Fibroblast of lung (primary cell): Measurements from ENCODE around the gene SLC27A1.

ENCODE experiments used
- EZH2 ChIP-seq: IDR thresholded peaks from 2 replicates; pipeline ENCODE4 v1.5.1; 2012; ENCODE audit warnings: low read length, control low read depth, mild to moderate bottlenecking; ENCODE audit errors: missing control alignments
- TF ChIP-seq, protein P1 (sequence below), 2 donors: IDR thresholded peaks in 1 of 2; conservative IDR thresholded peaks in 1 of 2; 1 replicate in 1 of 2; 2 replicates in 1 of 2; pipeline ENCODE4 v1.5.1; 2011 to 2012; ENCODE audit warnings: low read length in 2 of 2, control low read depth in 1 of 2, inconsistent platforms in 1 of 2, low read depth in 1 of 2, mild to moderate bottlenecking in 1 of 2

DNA sequence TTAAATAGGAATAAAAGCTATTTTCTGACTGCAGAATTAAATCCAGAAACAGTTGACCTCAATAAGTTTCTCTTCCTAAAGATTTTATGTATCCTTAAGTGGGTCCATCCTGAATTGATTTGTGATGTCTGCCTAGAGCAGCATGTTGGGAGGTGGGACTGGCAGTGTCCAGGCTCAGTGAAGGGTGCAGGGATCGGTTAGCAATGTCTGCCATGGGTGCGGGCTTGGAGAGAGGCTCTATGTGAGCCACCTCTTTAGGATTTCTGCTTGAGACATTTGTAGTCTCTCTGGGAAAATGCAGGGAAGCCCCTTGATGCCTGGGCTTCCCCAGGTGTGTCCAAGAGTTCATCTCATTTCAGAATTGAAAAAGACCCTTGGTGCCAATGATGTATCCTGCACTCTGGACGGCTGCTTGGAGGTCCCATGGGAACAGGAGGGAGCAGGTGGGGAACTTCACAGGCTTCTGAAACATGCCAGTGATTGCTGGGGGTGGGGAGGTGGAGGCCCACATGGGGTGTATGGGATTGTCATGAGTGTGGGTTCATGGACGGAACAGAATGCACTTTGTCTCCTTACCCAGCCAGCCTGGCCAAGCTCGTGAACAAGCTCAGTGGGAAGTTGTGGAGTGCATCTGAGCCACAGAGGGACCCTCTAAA, 78.9 kb downstream of the SLC27A1 start:
- TF ChIP-seq EZH2: no peak
- TF ChIP-seq, protein P1, sequence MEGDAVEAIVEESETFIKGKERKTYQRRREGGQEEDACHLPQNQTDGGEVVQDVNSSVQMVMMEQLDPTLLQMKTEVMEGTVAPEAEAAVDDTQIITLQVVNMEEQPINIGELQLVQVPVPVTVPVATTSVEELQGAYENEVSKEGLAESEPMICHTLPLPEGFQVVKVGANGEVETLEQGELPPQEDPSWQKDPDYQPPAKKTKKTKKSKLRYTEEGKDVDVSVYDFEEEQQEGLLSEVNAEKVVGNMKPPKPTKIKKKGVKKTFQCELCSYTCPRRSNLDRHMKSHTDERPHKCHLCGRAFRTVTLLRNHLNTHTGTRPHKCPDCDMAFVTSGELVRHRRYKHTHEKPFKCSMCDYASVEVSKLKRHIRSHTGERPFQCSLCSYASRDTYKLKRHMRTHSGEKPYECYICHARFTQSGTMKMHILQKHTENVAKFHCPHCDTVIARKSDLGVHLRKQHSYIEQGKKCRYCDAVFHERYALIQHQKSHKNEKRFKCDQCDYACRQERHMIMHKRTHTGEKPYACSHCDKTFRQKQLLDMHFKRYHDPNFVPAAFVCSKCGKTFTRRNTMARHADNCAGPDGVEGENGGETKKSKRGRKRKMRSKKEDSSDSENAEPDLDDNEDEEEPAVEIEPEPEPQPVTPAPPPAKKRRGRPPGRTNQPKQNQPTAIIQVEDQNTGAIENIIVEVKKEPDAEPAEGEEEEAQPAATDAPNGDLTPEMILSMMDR (conservative IDR thresholded peaks at IDR 0.05 in 1 of 2, IDR thresholded peaks at IDR 0.05 in 1 of 2; ENCODE audit: low read depth in 1 of 2, low read length in 2 of 2): no peak
